H1 (cell line): ENCODE measurements around the gene GNA12. TPM values are rescaled to one million over a fixed set of nuclear protein-coding genes. Genes with fewer than 3 reads are reported as not detected.

Experiments
- CEBPB ChIP-seq: IDR thresholded peaks from 2 replicates; pipeline ENCODE4 v1.6.1; 2012; ENCODE audit warnings: low read depth, low read length
- CHD2 ChIP-seq: IDR thresholded peaks from 2 replicates; pipeline ENCODE4 v1.6.1; 2012; ENCODE audit warnings: low read length, improper control_type of control experiment
- CREB1 ChIP-seq: IDR thresholded peaks from 2 replicates; pipeline ENCODE4 v1.6.1; 2012; ENCODE audit warnings: inconsistent platforms
- CTCF ChIP-seq, 3 experiments: IDR thresholded peaks; 1 replicate in 2 of 3; 2 replicates in 1 of 3; pipeline versions ENCODE4 v1.5.1 to v1.6.1; 2011; ENCODE audit warnings: low read length in 3 of 3, mild to moderate bottlenecking in 3 of 3, inconsistent platforms in 2 of 3, low read depth in 1 of 3, moderate library complexity in 1 of 3; ENCODE audit not compliant: insufficient read depth in 1 of 3; ENCODE audit errors: control extremely low read depth in 1 of 3
- EP300 ChIP-seq, 2 experiments: IDR thresholded peaks; 1 replicate in 1 of 2; 2 replicates in 1 of 2; pipeline ENCODE4 v1.6.1; 2011 to 2012; ENCODE audit warnings: low read depth in 2 of 2, low read length in 2 of 2, mild to moderate bottlenecking in 2 of 2, borderline replicate concordance in 1 of 2, inconsistent platforms in 1 of 2, moderate library complexity in 1 of 2
- JUN ChIP-seq: IDR thresholded peaks from 2 replicates; pipeline ENCODE4 v1.6.1; 2011; ENCODE audit warnings: low read depth, mild to moderate bottlenecking, improper control_type of control experiment, low read length
- KDM4A ChIP-seq: IDR thresholded peaks from one replicate; pipeline ENCODE4 v1.7.1; 2012; ENCODE audit warnings: low read depth, mild to moderate bottlenecking, moderate library complexity, low read length, inconsistent platforms; ENCODE audit not compliant: severe bottlenecking
- MAFK ChIP-seq: IDR thresholded peaks from 2 replicates; pipeline ENCODE4 v1.6.1; 2012; ENCODE audit warnings: low read depth, mild to moderate bottlenecking, improper control_type of control experiment, low read length
- PHF8 ChIP-seq: fragments of 200-600 bp; sonication (generic); conservative IDR thresholded peaks from 2 replicates; pipeline ENCODE4 v1.7.1; 2012; ENCODE audit warnings: low read depth, mild to moderate bottlenecking, inconsistent platforms, low read length, moderate library complexity
- POLR2A ChIP-seq, 2 experiments: IDR thresholded peaks; 1 replicate in 1 of 2; 2 replicates in 1 of 2; pipeline ENCODE4 v1.6.1; 2011; ENCODE audit warnings: low read depth in 2 of 2, low read length in 2 of 2, mild to moderate bottlenecking in 2 of 2; ENCODE audit errors: control extremely low read depth in 1 of 2
- POLR2AphosphoS5 ChIP-seq: IDR thresholded peaks from 2 replicates; pipeline ENCODE4 v1.6.1; 2011; ENCODE audit warnings: low read depth, low read length
- POU5F1 ChIP-seq: IDR thresholded peaks from 2 replicates; pipeline ENCODE4 v1.6.1; 2011; ENCODE audit warnings: low read depth, mild to moderate bottlenecking, low read length, moderate library complexity
- SP1 ChIP-seq: IDR thresholded peaks from 2 replicates; pipeline ENCODE4 v1.6.1; 2011; ENCODE audit warnings: low read depth, low read length
- SP2 ChIP-seq: IDR thresholded peaks from 2 replicates; pipeline ENCODE4 v1.6.1; 2012; ENCODE audit warnings: mild to moderate bottlenecking, low read length, inconsistent platforms
- TAF1 ChIP-seq: IDR thresholded peaks from 2 replicates; pipeline ENCODE4 v1.6.1; 2011; ENCODE audit warnings: mild to moderate bottlenecking, low read depth, low read length
- TBP ChIP-seq: IDR thresholded peaks from 2 replicates; pipeline ENCODE4 v1.6.1; 2011; ENCODE audit warnings: low read depth, low read length, improper control_type of control experiment
- TCF12 ChIP-seq: IDR thresholded peaks from 2 replicates; pipeline ENCODE4 v1.6.1; 2011; ENCODE audit warnings: low read depth, mild to moderate bottlenecking, low read length
- polyA plus RNA-seq, 7 experiments: library from polyadenylated mRNA; depleted of rRNA in 3 of 7; stranded (reverse) in 5 of 7; unstranded in 2 of 7; fragments of >200 nt in 5 of 7; fragments of 200-250 nt in 2 of 7; gene quantifications; 1 replicate in 5 of 7; 2 replicates in 1 of 7; 4 replicates in 1 of 7; pipeline versions ENCODE4 v1.2.1 to v1.2.3, GENCODE V29; 2011 to 2013; ENCODE audit warnings: missing spikeins in 2 of 7, mixed read lengths in 2 of 7
- total RNA-seq: library from RNA; stranded (reverse); fragmentation: NEBNext Ultra II Directional; extraction: Animal tissue kit (Norgen Biotek cat#: 25700); gene quantifications from 2 replicates; pipeline ENCODE4 v1.2.1, GENCODE V29; 2021
- TF ChIP-seq, protein P1 (sequence below): IDR thresholded peaks from 2 replicates; pipeline ENCODE4 v1.6.1; 2012; ENCODE audit warnings: low read length, inconsistent platforms
- TF ChIP-seq, protein P2 (sequence below): IDR thresholded peaks from 2 replicates; pipeline ENCODE4 v1.6.1; 2011; ENCODE audit warnings: low read length, improper control_type of control experiment

Gene GNA12
- total and polyA plus RNA-seq, 2 of the 8 experiments (the other 6 are each of a cell fraction or from before 2014, with no cell fraction given) = 96.5 to 109 TPM

- TF ChIP-seq, protein P1, sequence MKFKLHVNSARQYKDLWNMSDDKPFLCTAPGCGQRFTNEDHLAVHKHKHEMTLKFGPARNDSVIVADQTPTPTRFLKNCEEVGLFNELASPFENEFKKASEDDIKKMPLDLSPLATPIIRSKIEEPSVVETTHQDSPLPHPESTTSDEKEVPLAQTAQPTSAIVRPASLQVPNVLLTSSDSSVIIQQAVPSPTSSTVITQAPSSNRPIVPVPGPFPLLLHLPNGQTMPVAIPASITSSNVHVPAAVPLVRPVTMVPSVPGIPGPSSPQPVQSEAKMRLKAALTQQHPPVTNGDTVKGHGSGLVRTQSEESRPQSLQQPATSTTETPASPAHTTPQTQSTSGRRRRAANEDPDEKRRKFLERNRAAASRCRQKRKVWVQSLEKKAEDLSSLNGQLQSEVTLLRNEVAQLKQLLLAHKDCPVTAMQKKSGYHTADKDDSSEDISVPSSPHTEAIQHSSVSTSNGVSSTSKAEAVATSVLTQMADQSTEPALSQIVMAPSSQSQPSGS = no peak
- TF ChIP-seq CHD2 (peak; percentile 82; the same call in 1 of the 2 replicates), EP300 (IDR thresholded peaks at IDR 0.05; ENCODE audit: borderline replicate concordance in 1 of 2, low read depth in 2 of 2, low read length in 2 of 2) (no peak), POLR2AphosphoS5 (peak; percentile 45), TBP (peak; percentile 45), CREB1 (peak; percentile 53; the same call in 1 of the 2 replicates), CTCF (IDR thresholded peaks at IDR 0.05; ENCODE audit: control extremely low read depth in 1 of 3, insufficient read depth in 1 of 3, low read depth in 1 of 3, low read length in 3 of 3) (no peak), POU5F1 (no peak), SP2 (peak; percentile 63), CEBPB (no peak), PHF8 (peak; percentile 34; the same call in 1 of the 2 replicates), TAF1 (peak; percentile 69; the same call in 1 of the 2 replicates), TCF12 (0 out of 2 replicates have a peak, but pooled peaks have one; percentile 55), SP1 (peak; percentile 89), POLR2A (IDR thresholded peaks at IDR 0.05; ENCODE audit: control extremely low read depth in 1 of 2, low read depth in 2 of 2, low read length in 2 of 2) (peak; percentile 37 to 63), JUN (no peak), KDM4A (peak; percentile 13), MAFK (peak; percentile 33)
- TF ChIP-seq, protein P2, sequence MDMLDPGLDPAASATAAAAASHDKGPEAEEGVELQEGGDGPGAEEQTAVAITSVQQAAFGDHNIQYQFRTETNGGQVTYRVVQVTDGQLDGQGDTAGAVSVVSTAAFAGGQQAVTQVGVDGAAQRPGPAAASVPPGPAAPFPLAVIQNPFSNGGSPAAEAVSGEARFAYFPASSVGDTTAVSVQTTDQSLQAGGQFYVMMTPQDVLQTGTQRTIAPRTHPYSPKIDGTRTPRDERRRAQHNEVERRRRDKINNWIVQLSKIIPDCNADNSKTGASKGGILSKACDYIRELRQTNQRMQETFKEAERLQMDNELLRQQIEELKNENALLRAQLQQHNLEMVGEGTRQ = no peak
These were observed at the start of gene GNA12 (continued) for GRCh38 chr7:2844153-2845033.
